NCI-H2196 treated with DMSO at 0.1 percent for 48 hours (cell line): Measurements from ENCODE around the gene SPECC1L.

Experiments
- DNase-seq: peaks from one replicate; lab custom pipeline; 2025; ENCODE audit not compliant: unreplicated experiment; lab: John Stamatoyannopoulos, UW

SPECC1L gene

DNA sequence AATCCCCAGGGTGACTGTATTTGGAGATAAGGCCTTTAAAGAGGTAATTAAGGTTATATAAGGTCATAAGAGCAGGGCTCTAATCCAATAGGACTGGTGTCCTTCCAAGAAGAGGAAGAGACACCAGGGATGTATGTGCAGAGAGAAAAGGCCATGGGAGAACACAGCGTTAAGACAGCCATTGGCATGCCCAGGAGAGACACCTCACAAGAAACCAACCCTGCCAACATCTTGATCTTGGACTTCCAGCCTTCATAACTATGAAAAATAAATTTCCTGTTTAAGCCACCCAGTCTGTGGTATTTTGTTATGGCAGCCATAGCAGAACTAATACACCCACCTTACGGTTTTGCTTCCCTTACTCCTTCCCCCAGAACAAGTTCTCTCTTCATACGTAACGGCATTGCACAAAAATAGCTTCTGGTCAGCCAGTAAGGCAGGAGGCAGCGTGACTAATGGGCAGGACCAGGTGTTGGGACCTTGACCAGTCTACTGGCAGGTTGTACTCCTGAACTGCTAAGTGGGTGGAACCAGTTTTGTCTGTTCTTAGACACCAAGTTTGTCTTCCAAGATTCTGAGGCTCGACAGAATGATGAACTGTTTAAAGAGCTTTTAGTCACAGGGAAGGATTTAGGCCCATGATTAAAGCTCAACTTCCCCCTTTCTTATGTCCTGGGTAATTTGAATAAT, 192.6 kb downstream of the SPECC1L start:
- DNase-seq = no peak

DNA sequence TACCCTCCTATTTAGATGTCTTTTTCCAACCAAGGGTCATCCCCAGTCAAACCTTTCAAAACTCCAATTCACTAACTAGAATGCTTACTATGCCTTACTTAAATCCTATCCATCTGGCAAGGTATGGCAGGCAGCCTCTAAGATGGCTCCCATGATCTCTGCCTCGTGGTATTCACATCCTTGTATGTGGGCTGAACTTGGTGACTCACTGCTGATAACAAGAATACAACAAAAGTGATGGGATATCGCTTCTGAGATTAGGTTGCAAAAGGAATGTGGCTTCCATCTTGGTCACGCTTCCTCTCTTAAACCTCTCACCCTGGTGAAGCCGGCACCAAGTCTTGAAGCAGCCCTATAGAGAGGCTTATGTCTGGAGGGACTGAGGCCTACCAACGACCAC, 194.9 kb downstream of the SPECC1L start:
- no peak for DNase-seq

DNA sequence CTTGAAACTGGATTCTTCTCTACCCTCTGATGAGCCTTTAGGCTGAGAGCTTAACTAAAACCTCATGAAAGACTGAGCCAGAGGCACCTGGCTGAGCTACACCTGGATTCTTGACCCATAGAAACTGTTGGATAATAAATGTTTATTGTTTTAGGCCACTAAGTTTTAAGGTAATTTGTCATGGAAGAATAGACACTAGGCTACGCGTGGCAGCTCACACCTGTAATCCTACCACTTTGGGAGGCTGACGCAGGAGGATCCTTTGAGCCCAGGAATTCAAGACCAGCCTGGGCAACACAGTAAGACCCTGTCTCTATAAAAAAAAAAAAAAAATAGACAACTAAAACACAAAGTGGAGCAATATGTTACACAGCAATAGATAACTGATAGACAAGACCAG, 195.3 kb downstream of the SPECC1L start:
- DNase-seq = no peak

GRCh38 chr22:24466716-24467328, 196.2 kb downstream of the SPECC1L start:
- DNase-seq = no peak

DNA sequence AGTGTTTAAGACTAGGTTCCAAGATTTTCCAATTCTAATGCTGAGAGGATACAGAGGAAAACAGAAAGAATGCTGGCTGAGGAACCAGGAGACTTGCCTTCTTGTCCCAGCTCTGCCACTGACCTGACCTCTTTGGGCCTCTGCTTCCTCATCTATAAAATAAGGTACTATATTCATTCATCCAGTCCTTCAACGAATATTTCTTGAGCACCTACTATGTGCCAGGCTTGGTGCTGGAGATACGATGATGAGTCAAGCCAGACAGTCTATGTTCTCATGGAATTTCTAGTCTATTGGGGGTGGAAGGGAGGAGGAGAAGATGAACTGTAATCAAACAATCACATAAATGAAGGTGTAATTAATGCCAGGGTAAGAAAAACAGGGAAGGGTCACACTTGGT, 196.7 kb downstream of the SPECC1L start:
- no peak for DNase-seq
